ENCODE results near the gene CD300LB. TPM values are rescaled to one million over a fixed set of nuclear protein-coding genes. Genes with fewer than 3 reads are reported as not detected.
A peak's percentile ranks its signal among the peaks of the same experiment; 100 is the strongest.

The CD300LB gene
- total RNA-seq, 4 donors from 2014 or later = 0.16 TPM; not detected in 3

DNA sequence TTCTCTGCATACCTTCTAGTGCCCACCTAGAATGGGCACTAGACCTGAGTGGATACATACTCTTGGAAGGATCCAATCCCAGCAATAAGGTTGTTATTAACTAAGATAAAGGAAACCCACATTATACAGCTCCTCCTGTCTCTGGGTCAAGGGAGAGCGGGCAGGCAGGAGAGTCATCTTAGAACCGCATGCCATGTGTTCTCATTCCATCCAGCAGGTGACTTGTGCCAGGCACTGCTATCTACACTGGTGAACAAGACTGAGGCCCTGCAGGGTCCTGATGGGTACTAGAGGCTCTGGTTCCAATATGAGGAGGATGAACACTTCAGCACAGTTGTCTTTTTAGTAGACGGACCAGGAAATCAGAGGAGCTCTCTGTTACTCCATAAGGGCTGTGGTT is 41.9 kb upstream of the CD300LB start:
- Histone ChIP-seq H3K36me3 (no peaks in the 10 kb centered on the region), H3K4me3 (no peak overlapping the region), H3K27me3 (peaks cover 0 to 5% (median 2%) of the 10 kb centered on the region in 3 donors), H3K9me3 (no peaks in the 10 kb centered on the region), H3K27ac (no peak overlapping the region), H3K4me1 (no peaks in the 10 kb centered on the region)
- no peak for TF ChIP-seq CTCF (IDR thresholded peaks at IDR 0.05 in 4 of 5, conservative IDR thresholded peaks at IDR 0.05 in 1 of 5)
- TF ChIP-seq POLR2A (IDR thresholded peaks at IDR 0.05) = no peak
- ATAC-seq = no peak
- DNase-seq = no peak
- intact Hi-C loops (cut with DNase I; ENCODE audit: low total_unique reads) = no loop called here
- in situ Hi-C loops (cut with MboI; ENCODE audit: low sequenced_read_pairs in 4 of 4) = no loop called here

- DNase-seq (no peak), ATAC-seq (no peak)
- no peak overlapping the region for H3K4me3 ChIP-seq
- no peaks in the 10 kb centered on the region for H3K4me1 ChIP-seq
- TF ChIP-seq POLR2A (IDR thresholded peaks at IDR 0.05) (no peak), CTCF (IDR thresholded peaks at IDR 0.05 in 4 of 5, conservative IDR thresholded peaks at IDR 0.05 in 1 of 5) (no peak)
- H3K36me3 ChIP-seq = no peaks in the 10 kb centered on the region
- in situ Hi-C loops (cut with MboI; ENCODE audit: low sequenced_read_pairs in 4 of 4) = no loop called here
- no peaks in the 10 kb centered on the region for H3K9me3 ChIP-seq
- peaks cover 0 to 5% (median 2%) of the 10 kb centered on the region in 3 donors for H3K27me3 ChIP-seq
- intact Hi-C loops (cut with DNase I; ENCODE audit: low total_unique reads) = no loop called here
- no peak overlapping the region for H3K27ac ChIP-seq
Observed at GRCh38 chr17:74571621-74572270, 40.5 kb upstream of the CD300LB start.

GRCh38 chr17:74569020-74570003 is 38.0 kb upstream of the CD300LB start:
- H3K27ac ChIP-seq = no peak overlapping the region
- H3K9me3 ChIP-seq = no peaks in the 10 kb centered on the region
- peak in 1 of 2 donors; percentile 45 for DNase-seq
- H3K36me3 ChIP-seq = no peaks in the 10 kb centered on the region
- intact Hi-C loops (cut with DNase I; ENCODE audit: low total_unique reads) (loop anchor here (10.0 kb wide), 1 partner anchor 185 kb away; no protein-coding TSS in a partner anchor), in situ Hi-C loops (cut with MboI; ENCODE audit: low sequenced_read_pairs in 4 of 4) (no loop called here)
- H3K4me3 ChIP-seq = no peak overlapping the region
- peaks cover 0 to 11% (median 5%) of the 10 kb centered on the region in 3 donors for H3K27me3 ChIP-seq
- ATAC-seq = peak; percentile 62 to 79
- H3K4me1 ChIP-seq = no peaks in the 10 kb centered on the region
- TF ChIP-seq CTCF (IDR thresholded peaks at IDR 0.05 in 4 of 5, conservative IDR thresholded peaks at IDR 0.05 in 1 of 5) (no peak), POLR2A (IDR thresholded peaks at IDR 0.05) (no peak)

- in situ Hi-C loops (cut with MboI; ENCODE audit: low sequenced_read_pairs in 4 of 4) = no loop called here
- DNase-seq (no peak), ATAC-seq (no peak)
- intact Hi-C loops (cut with DNase I; ENCODE audit: low total_unique reads) = loop anchor here (10.0 kb wide), 1 partner anchor 187 kb away; no protein-coding TSS in a partner anchor
- Histone ChIP-seq H3K9me3 (no peaks in the 10 kb centered on the region), H3K4me1 (no peaks in the 10 kb centered on the region), H3K27ac (no peak overlapping the region), H3K36me3 (no peaks in the 10 kb centered on the region), H3K4me3 (no peak overlapping the region), H3K27me3 (peaks cover 0 to 11% (median 5%) of the 10 kb centered on the region in 3 donors)
- no peak for TF ChIP-seq CTCF (IDR thresholded peaks at IDR 0.05 in 4 of 5, conservative IDR thresholded peaks at IDR 0.05 in 1 of 5)
- TF ChIP-seq POLR2A (IDR thresholded peaks at IDR 0.05) = no peak
Observed at GRCh38 chr17:74568106-74568873, 37.0 kb upstream of the CD300LB start.
